ENCODE data around the gene SPTBN1. TPM values are rescaled to one million over a fixed set of nuclear protein-coding genes. Genes with fewer than 3 reads are reported as not detected.

The SPTBN1 gene
- total and polyA plus RNA-seq, 2 of the 13 experiments (the other 11 are each of a cell fraction or from before 2014, with no cell fraction given): 123 to 299 TPM

DNA sequence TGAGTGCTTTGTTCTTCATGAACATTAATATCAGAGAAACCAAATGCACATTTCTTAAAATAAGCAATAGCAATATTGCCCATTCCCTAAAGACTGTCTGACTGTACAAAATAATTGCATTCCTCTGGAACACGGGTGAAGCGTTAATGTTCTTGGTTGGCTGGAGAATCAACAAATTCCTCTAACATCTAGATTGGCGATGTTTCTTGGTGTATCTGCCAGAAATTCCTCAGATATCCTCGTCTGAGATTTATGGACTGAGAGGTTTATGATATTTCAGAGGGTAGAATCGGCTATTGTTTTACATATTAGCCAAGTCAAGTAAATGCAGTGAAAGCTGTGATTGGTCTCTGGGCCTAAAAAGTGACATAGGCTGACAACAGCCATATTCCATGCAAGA, 27.1 kb upstream of the SPTBN1 start (continued):
- TF ChIP-seq, protein P1, sequence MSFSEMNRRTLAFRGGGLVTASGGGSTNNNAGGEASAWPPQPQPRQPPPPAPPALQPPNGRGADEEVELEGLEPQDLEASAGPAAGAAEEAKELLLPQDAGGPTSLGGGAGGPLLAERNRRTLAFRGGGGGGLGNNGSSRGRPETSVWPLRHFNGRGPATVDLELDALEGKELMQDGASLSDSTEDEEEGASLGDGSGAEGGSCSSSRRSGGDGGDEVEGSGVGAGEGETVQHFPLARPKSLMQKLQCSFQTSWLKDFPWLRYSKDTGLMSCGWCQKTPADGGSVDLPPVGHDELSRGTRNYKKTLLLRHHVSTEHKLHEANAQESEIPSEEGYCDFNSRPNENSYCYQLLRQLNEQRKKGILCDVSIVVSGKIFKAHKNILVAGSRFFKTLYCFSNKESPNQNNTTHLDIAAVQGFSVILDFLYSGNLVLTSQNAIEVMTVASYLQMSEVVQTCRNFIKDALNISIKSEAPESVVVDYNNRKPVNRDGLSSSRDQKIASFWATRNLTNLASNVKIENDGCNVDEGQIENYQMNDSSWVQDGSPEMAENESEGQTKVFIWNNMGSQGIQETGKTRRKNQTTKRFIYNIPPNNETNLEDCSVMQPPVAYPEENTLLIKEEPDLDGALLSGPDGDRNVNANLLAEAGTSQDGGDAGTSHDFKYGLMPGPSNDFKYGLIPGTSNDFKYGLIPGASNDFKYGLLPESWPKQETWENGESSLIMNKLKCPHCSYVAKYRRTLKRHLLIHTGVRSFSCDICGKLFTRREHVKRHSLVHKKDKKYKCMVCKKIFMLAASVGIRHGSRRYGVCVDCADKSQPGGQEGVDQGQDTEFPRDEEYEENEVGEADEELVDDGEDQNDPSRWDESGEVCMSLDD (CRISPR knock-in tag; IDR thresholded peaks at IDR 0.05; ENCODE audit: borderline replicate concordance): no peak
- TF ChIP-seq ZNF776 (CRISPR knock-in tag; IDR thresholded peaks at IDR 0.05): no peak

- no TSS peak for BruUV-seq (replicated peaks)
- H3K4me3 ChIP-seq (replicated peaks in 1 of 3; ENCODE audit: insufficient read depth in 1 of 3, low read depth in 2 of 3, low read length in 3 of 3): no peak overlapping the region
- DNase-seq (ENCODE audit: low spot score) (no peak), ATAC-seq (peak; percentile 26; the same call in 1 of the 3 replicates), FAIRE-seq (no peak)
- CTCF ChIA-PET (ENCODE audit: low intra/inter-chr PET ratio, low total read pairs): no interaction called here
- POLR2A ChIA-PET: no interaction called here
- H4K20me1 ChIP-seq (ENCODE audit: insufficient read depth, low read length): no peaks in the 10 kb centered on the region
- H3K27me3 ChIP-seq (ENCODE audit: control insufficient read depth in 1 of 2, insufficient read depth in 2 of 2, low read length in 2 of 2): peaks cover 2 to 49% of the 10 kb centered on the region in 2 experiments; a peak in 4 of 5 replicates
- intact Hi-C loops (cut with micrococcal nuclease; ENCODE audit: unreplicated experiment): no loop called here
- no peaks in the 10 kb centered on the region for H3K36me3 ChIP-seq (replicated peaks in 1 of 2; ENCODE audit: control insufficient read depth in 1 of 2, insufficient read depth in 2 of 2, low read length in 2 of 2)
- no peaks in the 10 kb centered on the region for H3K9me3 ChIP-seq (ENCODE audit: low read length)
- H3K79me2 ChIP-seq (ENCODE audit: insufficient read depth, low read length): no peaks in the 10 kb centered on the region
- in situ Hi-C loops (cut with HindIII; ENCODE audit: extremely low pct_ligation_motif_present, low pct_unique_long_range_greater_than_20kb): no loop called here
- 53% methylated on average over 13 of the region's 13 CpGs for WGBS (ENCODE audit: low lambda C conversion rate)
- H3K9ac ChIP-seq (ENCODE audit: insufficient read depth, low read depth, low read length): no peak overlapping the region
- H3K4me2 ChIP-seq (ENCODE audit: low read depth, low read length): 0 out of 2 replicates have a peak overlapping the region, but pooled peaks have one; percentile 23
- H3K4me1 ChIP-seq (ENCODE audit: insufficient read depth, low read length): peaks cover 11% of the 10 kb centered on the region
- H2AFZ ChIP-seq (ENCODE audit: low read length): no peak overlapping the region
- H3K27ac ChIP-seq (ENCODE audit: extremely low read length, insufficient read depth, low read length): no peak overlapping the region
- TF ChIP-seq, protein P2, sequence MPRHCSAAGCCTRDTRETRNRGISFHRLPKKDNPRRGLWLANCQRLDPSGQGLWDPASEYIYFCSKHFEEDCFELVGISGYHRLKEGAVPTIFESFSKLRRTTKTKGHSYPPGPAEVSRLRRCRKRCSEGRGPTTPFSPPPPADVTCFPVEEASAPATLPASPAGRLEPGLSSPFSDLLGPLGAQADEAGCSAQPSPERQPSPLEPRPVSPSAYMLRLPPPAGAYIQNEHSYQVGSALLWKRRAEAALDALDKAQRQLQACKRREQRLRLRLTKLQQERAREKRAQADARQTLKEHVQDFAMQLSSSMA (CRISPR knock-in tag; IDR thresholded peaks at IDR 0.05): no peak
- TF ChIP-seq, protein P3, sequence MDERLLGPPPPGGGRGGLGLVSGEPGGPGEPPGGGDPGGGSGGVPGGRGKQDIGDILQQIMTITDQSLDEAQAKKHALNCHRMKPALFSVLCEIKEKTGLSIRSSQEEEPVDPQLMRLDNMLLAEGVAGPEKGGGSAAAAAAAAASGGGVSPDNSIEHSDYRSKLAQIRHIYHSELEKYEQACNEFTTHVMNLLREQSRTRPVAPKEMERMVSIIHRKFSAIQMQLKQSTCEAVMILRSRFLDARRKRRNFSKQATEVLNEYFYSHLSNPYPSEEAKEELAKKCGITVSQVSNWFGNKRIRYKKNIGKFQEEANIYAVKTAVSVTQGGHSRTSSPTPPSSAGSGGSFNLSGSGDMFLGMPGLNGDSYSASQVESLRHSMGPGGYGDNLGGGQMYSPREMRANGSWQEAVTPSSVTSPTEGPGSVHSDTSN (CRISPR knock-in tag; IDR thresholded peaks at IDR 0.05): no peak
- no peak for TF ChIP-seq SP2 (CRISPR knock-in tag; IDR thresholded peaks at IDR 0.05)
- TF ChIP-seq ZNF850 (CRISPR knock-in tag; conservative IDR thresholded peaks at IDR 0.05): no peak
- no peak for TF ChIP-seq ATF1 (CRISPR knock-in tag; IDR thresholded peaks at IDR 0.05)
- no peak for TF ChIP-seq AGO2 (optimal IDR thresholded peaks at IDR 0.05; ENCODE audit: low read depth, low read length)
- TF ChIP-seq NFYC (CRISPR knock-in tag; IDR thresholded peaks at IDR 0.05): peak; percentile 52; the same call in 1 of the 2 replicates
- no peak for TF ChIP-seq ZNF790 (CRISPR knock-in tag; IDR thresholded peaks at IDR 0.05; ENCODE audit: borderline replicate concordance)
- TF ChIP-seq ZNF883 (CRISPR knock-in tag; IDR thresholded peaks at IDR 0.05; ENCODE audit: not compliant biosample characterization): no peak
- TF ChIP-seq NFYB (CRISPR knock-in tag; IDR thresholded peaks at IDR 0.05): peak; percentile 52
- TF ChIP-seq, protein P4, sequence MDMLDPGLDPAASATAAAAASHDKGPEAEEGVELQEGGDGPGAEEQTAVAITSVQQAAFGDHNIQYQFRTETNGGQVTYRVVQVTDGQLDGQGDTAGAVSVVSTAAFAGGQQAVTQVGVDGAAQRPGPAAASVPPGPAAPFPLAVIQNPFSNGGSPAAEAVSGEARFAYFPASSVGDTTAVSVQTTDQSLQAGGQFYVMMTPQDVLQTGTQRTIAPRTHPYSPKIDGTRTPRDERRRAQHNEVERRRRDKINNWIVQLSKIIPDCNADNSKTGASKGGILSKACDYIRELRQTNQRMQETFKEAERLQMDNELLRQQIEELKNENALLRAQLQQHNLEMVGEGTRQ (IDR thresholded peaks at IDR 0.05; ENCODE audit: low read depth, low read length): no peak
- TF ChIP-seq, protein P4 (CRISPR knock-in tag; IDR thresholded peaks at IDR 0.05; ENCODE audit: borderline replicate concordance): peak; percentile 67; the same call in 1 of the 2 replicates
- no peak for TF ChIP-seq ZNF652 (CRISPR knock-in tag; IDR thresholded peaks at IDR 0.05; ENCODE audit: borderline replicate concordance, low read depth)
- no peak for TF ChIP-seq JARID2 (CRISPR knock-in tag; IDR thresholded peaks at IDR 0.05; ENCODE audit: insufficient replicate concordance)
These were observed 26.1 kb upstream of the SPTBN1 start for GRCh38 chr2:54429811-54430551.
